ENCODE results near the gene PGM2. TPM values are rescaled to one million over a fixed set of nuclear protein-coding genes. Genes with fewer than 3 reads are reported as not detected.
A peak's percentile ranks its signal among the peaks of the same experiment; 100 is the strongest.

Gene PGM2
- total and polyA plus RNA-seq, 2 donors (not counting 3 experiments of a cell fraction or from before 2014, with no cell fraction given) = 17.9 to 53.9 TPM

GRCh38 chr4:37812713-37813112, 13.8 kb upstream of the PGM2 start:
- intact Hi-C loops (cut with micrococcal nuclease) = no loop called here
- no peaks in the 10 kb centered on the region for H3K36me3 ChIP-seq (ENCODE audit: control insufficient read depth in 2 of 2, extremely low read depth in 1 of 2, insufficient read depth in 2 of 2, low read length in 2 of 2)
- CTCF ChIA-PET = interaction anchor here (0.6 to 1.2 kb wide), 2 partner anchors 14 to 42 kb away, joined by 3 read pairs; partner anchors contain the start of gene PGM2
- peaks cover 13% of the 10 kb centered on the region for H3K4me1 ChIP-seq (ENCODE audit: control insufficient read depth, extremely low read depth, insufficient read depth, low read length)
- H3K4me2 ChIP-seq (ENCODE audit: insufficient read depth, low read length) = peak overlapping the region; percentile 24
- no peak overlapping the region for H2AFZ ChIP-seq (ENCODE audit: low read depth, low read length)
- H3K79me2 ChIP-seq (ENCODE audit: control insufficient read depth, insufficient read depth, low read length) = no peaks in the 10 kb centered on the region
- POLR2A ChIA-PET = no interaction called here
- no peaks in the 10 kb centered on the region for H4K20me1 ChIP-seq (replicated peaks; ENCODE audit: control insufficient read depth, extremely low read depth, insufficient read depth, low read length)
- no peak overlapping the region for H3K4me3 ChIP-seq (replicated peaks in 1 of 3; ENCODE audit: insufficient read depth in 1 of 3, low read depth in 1 of 3, low read length in 3 of 3)
- no peaks in the 10 kb centered on the region for H3K27me3 ChIP-seq (ENCODE audit: control insufficient read depth in 2 of 2, insufficient read depth in 2 of 2, low read length in 2 of 2)
- no peaks in the 10 kb centered on the region for H3K9me1 ChIP-seq (replicated peaks; ENCODE audit: control insufficient read depth, extremely low read depth, insufficient read depth, low read length)
- H3K27ac ChIP-seq (ENCODE audit: insufficient read depth, low read depth, low read length) = peak overlapping the region; percentile 29
- FAIRE-seq (no peak), DNase-seq (ENCODE audit: low read depth, low spot score) (peak; percentile 27)
- dilution Hi-C loops (cut with MboI; ENCODE audit: extremely low pct_ligation_motif_present, low sequenced_read_pairs) = no loop called here
- no peaks in the 10 kb centered on the region for H3K9me3 ChIP-seq (replicated peaks; ENCODE audit: control insufficient read depth, insufficient read depth, low read length)
- no peak overlapping the region for H3K9ac ChIP-seq (replicated peaks; ENCODE audit: extremely low read depth, insufficient read depth, low read length)
- TF ChIP-seq JUN (IDR thresholded peaks at IDR 0.05; ENCODE audit: borderline replicate concordance, insufficient read depth, insufficient read length, low read depth) (peak; percentile 6), POLR2A (IDR thresholded peaks at IDR 0.05; ENCODE audit: low read depth, low read length) (no peak), GATA2 (IDR thresholded peaks at IDR 0.05; ENCODE audit: insufficient read depth, insufficient read length, low read depth, low read length) (no peak), MYC (IDR thresholded peaks at IDR 0.05; ENCODE audit: low read depth, low read length) (no peak), CTCF (IDR thresholded peaks at IDR 0.05; ENCODE audit: extremely low read depth in 1 of 2, insufficient read depth in 1 of 2, low read depth in 1 of 2, low read length in 2 of 2) (no peak), EZH2 (IDR thresholded peaks at IDR 0.05; ENCODE audit: borderline replicate concordance, low read depth, low read length, severe bottlenecking) (no peak), MAX (IDR thresholded peaks at IDR 0.05; ENCODE audit: insufficient read depth, insufficient read length) (no peak), POLR2AphosphoS5 (IDR thresholded peaks at IDR 0.05; ENCODE audit: insufficient read depth, low read depth, low read length) (no peak)
- BruUV-seq (replicated peaks) = no TSS peak
